Panc1 (cell line): ENCODE measurements around the gene CLPTM1L. TPM values are rescaled to one million over a fixed set of nuclear protein-coding genes. Genes with fewer than 3 reads are reported as not detected.

Source experiments
- ATAC-seq: fragments of 200-7000 bp; cut with Tn5 transposase; 2 replicates; pipeline ENCODE4 v1.9.1; 2020; ENCODE audit warnings: mild to moderate bottlenecking, moderate library complexity
- BruUV-seq: library from RNA; stranded (reverse); fragments of 400-500 nt; replicated peaks from 2 replicates; lab custom pipeline; 2021; lab: Mats Ljungman, UMichigan
- CTCF ChIA-PET: fragments of 300-600 bp; sonication (Branson Sonifier 250); formaldehyde crosslinking; loops from one replicate; lab custom pipeline; 2022; ENCODE audit warnings: antibody characterized with exemption; lab: Charles Lee
- POLR2A ChIA-PET: fragments of 300-600 bp; sonication (Branson Sonifier 250); formaldehyde crosslinking; loops from one replicate; lab custom pipeline; 2022; ENCODE audit warnings: antibody characterized with exemption; lab: Charles Lee
- DNase-seq: peaks from one replicate; pipeline ENCODE4 v3.0.0-alpha.2; 2010; ENCODE audit warnings: low read depth, low spot score
- H3K27ac ChIP-seq: 2 replicates; pipeline ENCODE4 v1.5.1; 2011; ENCODE audit warnings: mild to moderate bottlenecking, low read length, inconsistent platforms
- H3K27me3 ChIP-seq: fragments of 200-500 bp; sonication (Bioruptor generic); 2 replicates; pipeline ENCODE4 v1.6.0; 2014; ENCODE audit warnings: low read length, inconsistent platforms; ENCODE audit not compliant: control insufficient read depth, insufficient read depth
- H3K36me3 ChIP-seq: fragments of 200-500 bp; sonication (Bioruptor generic); 2 replicates; pipeline ENCODE4 v1.5.1; 2014; ENCODE audit warnings: inconsistent platforms, mild to moderate bottlenecking, low read length, moderate library complexity; ENCODE audit not compliant: control insufficient read depth, insufficient read depth
- H3K4me1 ChIP-seq: 2 replicates; pipeline ENCODE4 v1.5.1; 2011; ENCODE audit warnings: inconsistent platforms, mild to moderate bottlenecking, low read length, moderate library complexity; ENCODE audit not compliant: control insufficient read depth, insufficient read depth
- H3K4me3 ChIP-seq, 2 experiments: 2 replicates each; pipeline ENCODE4 v1.5.1; 2011 to 2012; ENCODE audit warnings: low read depth in 2 of 2, low read length in 2 of 2, mild to moderate bottlenecking in 2 of 2, inconsistent platforms in 1 of 2, moderate library complexity in 1 of 2
- H3K9me3 ChIP-seq: fragments of 200-500 bp; sonication (Bioruptor generic); 2 replicates; pipeline ENCODE4 v1.5.1; 2014; ENCODE audit warnings: low read depth, mild to moderate bottlenecking, inconsistent platforms, low read length, moderate library complexity; ENCODE audit not compliant: control insufficient read depth, insufficient read depth
- POLR2AphosphoS5 ChIP-seq: IDR thresholded peaks from 2 replicates; pipeline ENCODE4 v1.6.1; 2012; ENCODE audit warnings: mild to moderate bottlenecking, low read depth, low read length, moderate library complexity
- SIN3A ChIP-seq: IDR thresholded peaks from 2 replicates; pipeline ENCODE4 v1.6.1; 2012; ENCODE audit warnings: low read depth, mild to moderate bottlenecking, low read length, moderate library complexity, borderline replicate concordance; ENCODE audit not compliant: insufficient read depth
- TCF7L2 ChIP-seq: IDR thresholded peaks from 2 replicates; pipeline ENCODE4 v1.6.1; 2011; ENCODE audit warnings: mild to moderate bottlenecking, low read depth, low read length, inconsistent platforms
- in situ Hi-C: cut with HindIII; loops from 2 replicates; pipeline ENCODE4 v1.10.0; 2016; ENCODE audit warnings: low sequenced_read_pairs, low pct_unique_long_range_greater_than_20kb
- intact Hi-C: fragments of 100-400 bp; cut with micrococcal nuclease; formaldehyde crosslinking; loops from one replicate; pipeline ENCODE4 v1.10.0; 2022; ENCODE audit not compliant: unreplicated experiment
- total RNA-seq: library from RNA; stranded (reverse); gene quantifications from one replicate; pipeline ENCODE4 v1.2.1, GENCODE V29; 2021; ENCODE audit not compliant: unreplicated experiment
- TF ChIP-seq, protein P1 (sequence below): fragments of 450-650 bp; IDR thresholded peaks from 2 replicates; pipeline ENCODE4 v1.5.1; 2017; ENCODE audit warnings: mild to moderate bottlenecking
- TF ChIP-seq, protein P2 (sequence below), 2 experiments: IDR thresholded peaks; 2 replicates each; pipeline ENCODE4 v1.6.1; 2011 to 2012; ENCODE audit warnings: low read depth in 2 of 2, control low read depth in 1 of 2, low read length in 1 of 2, mild to moderate bottlenecking in 1 of 2, moderate library complexity in 1 of 2; ENCODE audit not compliant: insufficient read depth in 1 of 2

The CLPTM1L gene
- total RNA-seq, 1 experiment from 2014 or later, result 188 TPM

DNA sequence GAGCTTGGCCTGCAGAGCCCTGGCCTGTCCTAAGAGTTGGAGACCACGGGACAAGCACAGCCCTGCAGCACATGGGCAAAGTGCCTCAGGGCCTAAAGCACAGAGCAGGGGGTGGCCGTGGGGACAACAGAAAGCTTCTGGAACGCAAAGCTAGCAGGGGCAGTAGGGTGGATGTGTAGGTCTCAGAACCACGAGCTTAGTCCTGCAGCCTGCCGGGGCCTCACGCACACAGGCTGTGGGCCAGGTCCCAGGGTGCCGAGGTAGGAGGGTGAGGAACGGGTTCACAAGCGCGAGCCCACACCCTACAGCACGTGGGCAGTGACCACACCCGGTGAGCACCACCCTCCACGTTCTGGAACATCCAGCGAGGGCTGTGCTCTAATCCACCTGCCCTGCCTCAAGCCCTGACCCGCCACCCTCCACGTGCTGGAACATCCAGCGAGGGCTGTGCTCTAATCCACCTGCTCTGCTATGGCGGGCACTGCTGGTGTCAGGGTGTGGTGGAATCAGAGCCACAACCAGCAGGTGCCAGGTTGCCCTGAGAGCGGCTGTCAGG, 9.3 kb downstream of the CLPTM1L start:
- intact Hi-C loops, result no loop called here
- ChIA-PET CTCF (interaction anchor here (0.7 kb wide), 1 partner anchor 145 kb away, joined by 4 read pairs; no protein-coding TSS in a partner anchor), POLR2A (interaction anchor here (0.7 kb wide), 1 partner anchor 11 kb away, joined by 3 read pairs; no protein-coding TSS in a partner anchor)
- BruUV-seq, result no TSS peak
- TF ChIP-seq TCF7L2, result no peak
- no peak for DNase-seq
- ATAC-seq, result no peak
- no peaks in the 10 kb centered on the region for H3K9me3 ChIP-seq
- no peaks in the 10 kb centered on the region; the same call in 1 of the 2 replicates for H3K4me1 ChIP-seq
- H3K4me3 ChIP-seq, result no peak overlapping the region
- no peak overlapping the region for H3K27ac ChIP-seq
- no peaks in the 10 kb centered on the region for H3K27me3 ChIP-seq
- in situ Hi-C loops, result no loop called here
- peaks cover 16% of the 10 kb centered on the region for H3K36me3 ChIP-seq

DNA sequence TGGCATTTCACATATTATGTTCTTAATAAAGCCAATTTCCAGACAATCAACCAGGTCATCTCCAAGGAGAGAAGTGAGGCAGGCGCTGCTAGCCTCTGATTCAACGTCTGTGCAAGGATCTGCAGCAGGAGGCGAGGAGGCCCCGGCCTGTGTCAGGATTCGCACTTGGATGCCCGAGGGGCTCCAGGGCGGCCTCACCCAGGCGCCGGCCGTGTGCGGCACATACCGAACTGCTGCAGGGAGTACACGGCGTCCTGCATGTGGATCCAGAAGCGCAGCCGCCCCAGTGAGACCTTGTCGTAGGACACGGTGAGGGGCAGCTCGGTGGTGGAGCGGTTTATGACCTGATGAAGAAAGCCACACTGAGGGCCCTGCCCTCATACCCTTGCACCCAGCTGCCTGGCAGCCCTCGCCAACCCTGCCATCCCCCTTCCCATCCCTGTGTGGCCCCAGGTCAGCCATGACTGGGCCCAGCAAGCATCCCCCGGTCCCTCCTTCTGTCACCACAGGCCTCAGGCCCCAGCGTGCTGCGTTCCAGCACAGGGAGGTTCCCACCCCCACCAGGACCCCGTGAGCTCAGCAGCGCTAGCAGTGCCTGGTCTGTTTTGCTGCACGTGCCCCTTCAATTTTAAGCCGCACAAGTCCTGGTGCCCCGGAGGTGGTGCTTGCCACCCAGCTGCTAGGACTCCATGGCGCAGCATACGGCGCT, 9.9 kb downstream of the CLPTM1L start:
- DNase-seq (no peak), ATAC-seq (no peak)
- Histone ChIP-seq H3K27ac (no peak overlapping the region), H3K9me3 (no peaks in the 10 kb centered on the region), H3K4me3 (no peak overlapping the region), H3K4me1 (no peaks in the 10 kb centered on the region; the same call in 1 of the 2 replicates), H3K27me3 (no peaks in the 10 kb centered on the region), H3K36me3 (peaks cover 12% of the 10 kb centered on the region)
- in situ Hi-C loops (no loop called here), intact Hi-C loops (no loop called here)
- BruUV-seq, result no TSS peak
- POLR2A ChIA-PET, result no interaction called here
- CTCF ChIA-PET, result interaction anchor here (0.7 kb wide), 1 partner anchor 144 kb away, joined by 4 read pairs; no protein-coding TSS in a partner anchor
- TF ChIP-seq, protein P1, sequence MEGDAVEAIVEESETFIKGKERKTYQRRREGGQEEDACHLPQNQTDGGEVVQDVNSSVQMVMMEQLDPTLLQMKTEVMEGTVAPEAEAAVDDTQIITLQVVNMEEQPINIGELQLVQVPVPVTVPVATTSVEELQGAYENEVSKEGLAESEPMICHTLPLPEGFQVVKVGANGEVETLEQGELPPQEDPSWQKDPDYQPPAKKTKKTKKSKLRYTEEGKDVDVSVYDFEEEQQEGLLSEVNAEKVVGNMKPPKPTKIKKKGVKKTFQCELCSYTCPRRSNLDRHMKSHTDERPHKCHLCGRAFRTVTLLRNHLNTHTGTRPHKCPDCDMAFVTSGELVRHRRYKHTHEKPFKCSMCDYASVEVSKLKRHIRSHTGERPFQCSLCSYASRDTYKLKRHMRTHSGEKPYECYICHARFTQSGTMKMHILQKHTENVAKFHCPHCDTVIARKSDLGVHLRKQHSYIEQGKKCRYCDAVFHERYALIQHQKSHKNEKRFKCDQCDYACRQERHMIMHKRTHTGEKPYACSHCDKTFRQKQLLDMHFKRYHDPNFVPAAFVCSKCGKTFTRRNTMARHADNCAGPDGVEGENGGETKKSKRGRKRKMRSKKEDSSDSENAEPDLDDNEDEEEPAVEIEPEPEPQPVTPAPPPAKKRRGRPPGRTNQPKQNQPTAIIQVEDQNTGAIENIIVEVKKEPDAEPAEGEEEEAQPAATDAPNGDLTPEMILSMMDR, result no peak
- TF ChIP-seq, protein P2, sequence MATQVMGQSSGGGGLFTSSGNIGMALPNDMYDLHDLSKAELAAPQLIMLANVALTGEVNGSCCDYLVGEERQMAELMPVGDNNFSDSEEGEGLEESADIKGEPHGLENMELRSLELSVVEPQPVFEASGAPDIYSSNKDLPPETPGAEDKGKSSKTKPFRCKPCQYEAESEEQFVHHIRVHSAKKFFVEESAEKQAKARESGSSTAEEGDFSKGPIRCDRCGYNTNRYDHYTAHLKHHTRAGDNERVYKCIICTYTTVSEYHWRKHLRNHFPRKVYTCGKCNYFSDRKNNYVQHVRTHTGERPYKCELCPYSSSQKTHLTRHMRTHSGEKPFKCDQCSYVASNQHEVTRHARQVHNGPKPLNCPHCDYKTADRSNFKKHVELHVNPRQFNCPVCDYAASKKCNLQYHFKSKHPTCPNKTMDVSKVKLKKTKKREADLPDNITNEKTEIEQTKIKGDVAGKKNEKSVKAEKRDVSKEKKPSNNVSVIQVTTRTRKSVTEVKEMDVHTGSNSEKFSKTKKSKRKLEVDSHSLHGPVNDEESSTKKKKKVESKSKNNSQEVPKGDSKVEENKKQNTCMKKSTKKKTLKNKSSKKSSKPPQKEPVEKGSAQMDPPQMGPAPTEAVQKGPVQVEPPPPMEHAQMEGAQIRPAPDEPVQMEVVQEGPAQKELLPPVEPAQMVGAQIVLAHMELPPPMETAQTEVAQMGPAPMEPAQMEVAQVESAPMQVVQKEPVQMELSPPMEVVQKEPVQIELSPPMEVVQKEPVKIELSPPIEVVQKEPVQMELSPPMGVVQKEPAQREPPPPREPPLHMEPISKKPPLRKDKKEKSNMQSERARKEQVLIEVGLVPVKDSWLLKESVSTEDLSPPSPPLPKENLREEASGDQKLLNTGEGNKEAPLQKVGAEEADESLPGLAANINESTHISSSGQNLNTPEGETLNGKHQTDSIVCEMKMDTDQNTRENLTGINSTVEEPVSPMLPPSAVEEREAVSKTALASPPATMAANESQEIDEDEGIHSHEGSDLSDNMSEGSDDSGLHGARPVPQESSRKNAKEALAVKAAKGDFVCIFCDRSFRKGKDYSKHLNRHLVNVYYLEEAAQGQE (IDR thresholded peaks at IDR 0.05; ENCODE audit: insufficient read depth in 1 of 2, low read depth in 2 of 2, low read length in 1 of 2), result no peak
- no peak for TF ChIP-seq POLR2AphosphoS5
- no peak for TF ChIP-seq TCF7L2
- TF ChIP-seq SIN3A, result no peak

DNA sequence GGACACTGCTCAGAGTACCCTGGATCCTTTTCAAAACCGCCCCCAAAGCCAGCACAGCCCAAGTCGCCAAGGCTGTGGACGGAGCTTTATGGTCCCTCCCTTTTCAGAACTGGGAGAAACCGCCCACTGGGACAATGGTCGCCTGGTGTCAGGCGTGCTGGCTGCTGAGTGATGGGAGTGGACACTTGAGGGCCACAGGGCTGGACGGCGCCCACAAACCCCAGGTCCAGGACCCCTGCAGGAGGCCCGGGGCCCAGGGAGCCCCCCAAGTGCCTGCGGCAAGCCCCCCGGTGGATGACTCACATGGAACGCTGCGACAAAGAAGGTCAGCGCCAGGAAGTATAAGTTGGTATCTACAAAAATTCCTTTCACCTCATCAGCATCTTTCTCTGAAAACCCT, 10.9 kb downstream of the CLPTM1L start:
- POLR2A ChIA-PET, result no interaction called here
- peaks cover 10% of the 10 kb centered on the region for H3K36me3 ChIP-seq
- in situ Hi-C loops (no loop called here), intact Hi-C loops (no loop called here)
- ATAC-seq (no peak), DNase-seq (no peak)
- H3K27me3 ChIP-seq, result no peaks in the 10 kb centered on the region
- H3K9me3 ChIP-seq, result no peaks in the 10 kb centered on the region
- no peak overlapping the region for H3K4me3 ChIP-seq
- no peaks in the 10 kb centered on the region; the same call in 1 of the 2 replicates for H3K4me1 ChIP-seq
- TF ChIP-seq, protein P2 (IDR thresholded peaks at IDR 0.05; ENCODE audit: insufficient read depth in 1 of 2, low read depth in 2 of 2, low read length in 1 of 2), result no peak
- TF ChIP-seq SIN3A (no peak), TCF7L2 (no peak), POLR2AphosphoS5 (no peak)
- TF ChIP-seq, protein P1, result no peak
- no TSS peak for BruUV-seq
- CTCF ChIA-PET, result no interaction called here
- no peak overlapping the region for H3K27ac ChIP-seq
